Measurements from ENCODE around the gene INPP1. TPM values are rescaled to one million over a fixed set of nuclear protein-coding genes. Genes with fewer than 3 reads are reported as not detected.

Gene INPP1
- total RNA-seq, 1 donor from 2014 or later: 7.9 TPM

DNA sequence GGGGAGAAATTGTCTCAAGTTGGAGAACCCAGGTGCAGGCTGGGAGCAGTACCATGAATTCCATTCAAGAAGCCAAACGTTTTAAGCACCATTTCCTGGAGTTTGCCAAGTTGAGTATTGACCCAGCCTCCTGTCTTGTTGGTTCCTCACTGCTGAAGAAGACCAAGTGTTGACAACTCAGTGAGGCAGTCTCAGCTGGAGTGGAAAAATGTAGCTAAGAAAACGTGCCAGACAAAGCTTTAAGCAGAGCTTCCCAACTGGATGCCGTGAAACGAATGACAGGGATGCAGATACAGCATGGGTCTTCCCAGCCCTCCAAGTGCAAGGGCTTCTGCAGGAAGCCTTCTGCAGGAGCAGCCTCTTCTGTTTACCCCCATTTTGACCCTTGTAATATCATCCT lies 778 bp upstream of the INPP1 start:
- DNase-seq (ENCODE audit: low read depth) (no peak), FAIRE-seq (no peak)
- Histone ChIP-seq H3K36me3 (ENCODE audit: control insufficient read depth, insufficient read depth, low read length) (peaks cover 2% of the 10 kb centered on the region), H3K27me3 (ENCODE audit: control insufficient read depth, insufficient read depth, low read length) (no peaks in the 10 kb centered on the region), H3K4me3 (ENCODE audit: low read depth, low read length) (no peak overlapping the region)
- TF ChIP-seq, protein P1, sequence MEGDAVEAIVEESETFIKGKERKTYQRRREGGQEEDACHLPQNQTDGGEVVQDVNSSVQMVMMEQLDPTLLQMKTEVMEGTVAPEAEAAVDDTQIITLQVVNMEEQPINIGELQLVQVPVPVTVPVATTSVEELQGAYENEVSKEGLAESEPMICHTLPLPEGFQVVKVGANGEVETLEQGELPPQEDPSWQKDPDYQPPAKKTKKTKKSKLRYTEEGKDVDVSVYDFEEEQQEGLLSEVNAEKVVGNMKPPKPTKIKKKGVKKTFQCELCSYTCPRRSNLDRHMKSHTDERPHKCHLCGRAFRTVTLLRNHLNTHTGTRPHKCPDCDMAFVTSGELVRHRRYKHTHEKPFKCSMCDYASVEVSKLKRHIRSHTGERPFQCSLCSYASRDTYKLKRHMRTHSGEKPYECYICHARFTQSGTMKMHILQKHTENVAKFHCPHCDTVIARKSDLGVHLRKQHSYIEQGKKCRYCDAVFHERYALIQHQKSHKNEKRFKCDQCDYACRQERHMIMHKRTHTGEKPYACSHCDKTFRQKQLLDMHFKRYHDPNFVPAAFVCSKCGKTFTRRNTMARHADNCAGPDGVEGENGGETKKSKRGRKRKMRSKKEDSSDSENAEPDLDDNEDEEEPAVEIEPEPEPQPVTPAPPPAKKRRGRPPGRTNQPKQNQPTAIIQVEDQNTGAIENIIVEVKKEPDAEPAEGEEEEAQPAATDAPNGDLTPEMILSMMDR (IDR thresholded peaks at IDR 0.05; ENCODE audit: insufficient read depth, low read length, severe bottlenecking): no peak

DNA sequence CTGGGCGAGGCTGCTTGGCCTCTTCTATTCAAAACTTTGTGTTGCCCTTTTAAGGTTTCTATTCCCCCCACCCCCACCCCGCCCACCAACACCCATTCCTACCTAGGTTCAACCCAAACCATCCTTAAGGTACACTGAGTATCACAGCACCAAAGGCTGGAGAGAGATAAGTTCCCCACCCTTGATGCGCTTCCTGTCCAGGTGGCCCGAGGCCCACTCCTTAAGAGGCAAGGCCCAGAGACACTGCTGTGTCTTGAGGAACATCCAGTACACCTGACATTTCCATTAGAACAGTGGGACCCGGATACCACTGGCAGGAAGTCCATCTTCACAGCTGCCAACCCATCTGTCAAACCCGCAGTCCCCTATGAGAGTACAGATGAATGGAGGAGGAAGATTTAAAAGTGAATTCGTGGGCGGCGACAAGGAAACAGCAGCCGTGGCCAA lies 277 bp upstream of the INPP1 start:
- Histone ChIP-seq H3K36me3 (ENCODE audit: control insufficient read depth, insufficient read depth, low read length) (peaks cover 2% of the 10 kb centered on the region), H3K4me3 (ENCODE audit: low read depth, low read length) (peak overlapping the region; percentile 78), H3K27me3 (ENCODE audit: control insufficient read depth, insufficient read depth, low read length) (no peaks in the 10 kb centered on the region)
- DNase-seq (ENCODE audit: low read depth) (no peak), FAIRE-seq (no peak)
- TF ChIP-seq, protein P1 (IDR thresholded peaks at IDR 0.05; ENCODE audit: insufficient read depth, low read length, severe bottlenecking): no peak

DNA sequence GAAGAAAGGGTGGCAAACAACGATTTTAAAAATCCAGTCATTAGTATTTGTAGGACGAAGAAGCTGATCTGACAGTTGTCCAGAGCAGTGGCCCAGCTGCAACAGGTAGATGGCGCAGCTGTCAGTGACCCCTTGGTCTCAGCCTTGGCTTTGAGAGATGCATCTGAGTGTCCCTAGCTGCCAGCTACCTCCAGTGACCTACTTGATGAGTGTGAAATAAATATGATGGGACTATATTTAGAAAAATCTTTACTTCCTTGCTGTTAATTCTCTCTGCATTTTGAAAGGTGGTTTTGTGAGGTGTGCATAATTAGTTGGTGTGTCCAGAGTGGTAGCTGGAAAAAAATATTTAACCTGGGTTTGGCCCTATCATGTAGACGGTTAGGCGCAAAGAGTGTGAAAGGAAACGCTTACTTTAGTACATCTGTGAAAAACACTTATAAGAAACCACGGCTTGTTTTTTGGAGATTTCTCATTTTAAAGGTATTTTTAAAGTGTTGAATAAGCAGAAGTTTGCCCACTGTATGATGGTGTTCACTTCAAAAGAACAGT lies 963 bp downstream of the INPP1 start:
- H3K36me3 ChIP-seq (ENCODE audit: control insufficient read depth, insufficient read depth, low read length): peaks cover 2% of the 10 kb centered on the region
- DNase-seq (ENCODE audit: low read depth): no peak
- peak overlapping the region; percentile 78 for H3K4me3 ChIP-seq (ENCODE audit: low read depth, low read length)
- no peaks in the 10 kb centered on the region for H3K27me3 ChIP-seq (ENCODE audit: control insufficient read depth, insufficient read depth, low read length)
- TF ChIP-seq, protein P1 (IDR thresholded peaks at IDR 0.05; ENCODE audit: insufficient read depth, low read length, severe bottlenecking): peak; percentile 45
- no peak for FAIRE-seq

DNA sequence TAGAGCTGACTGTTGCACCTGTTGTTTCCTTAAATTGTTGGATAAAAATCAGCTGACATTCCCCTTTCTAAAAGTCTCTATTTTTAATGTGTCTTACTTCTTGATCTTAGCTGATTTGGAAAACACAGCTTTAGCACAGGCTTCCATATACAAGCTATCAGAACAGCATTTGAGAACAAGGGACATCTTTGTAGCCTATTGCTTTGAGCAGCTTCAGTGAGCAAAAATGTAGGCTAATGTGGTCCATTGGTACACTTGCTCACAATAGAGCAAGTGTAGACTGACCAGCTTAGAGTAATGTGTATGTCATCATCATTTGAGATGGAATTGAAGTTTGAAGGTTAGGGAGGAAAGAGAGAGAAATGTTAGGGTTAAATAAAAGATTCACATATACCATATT lies 7.0 kb downstream of the INPP1 start:
- TF ChIP-seq, protein P1 (IDR thresholded peaks at IDR 0.05; ENCODE audit: insufficient read depth, low read length, severe bottlenecking): no peak
- H3K27me3 ChIP-seq (ENCODE audit: control insufficient read depth, insufficient read depth, low read length): no peaks in the 10 kb centered on the region
- FAIRE-seq (no peak), DNase-seq (ENCODE audit: low read depth) (no peak)
- H3K4me3 ChIP-seq (ENCODE audit: low read depth, low read length): no peak overlapping the region
- H3K36me3 ChIP-seq (ENCODE audit: control insufficient read depth, insufficient read depth, low read length): peaks cover 2% of the 10 kb centered on the region

DNA sequence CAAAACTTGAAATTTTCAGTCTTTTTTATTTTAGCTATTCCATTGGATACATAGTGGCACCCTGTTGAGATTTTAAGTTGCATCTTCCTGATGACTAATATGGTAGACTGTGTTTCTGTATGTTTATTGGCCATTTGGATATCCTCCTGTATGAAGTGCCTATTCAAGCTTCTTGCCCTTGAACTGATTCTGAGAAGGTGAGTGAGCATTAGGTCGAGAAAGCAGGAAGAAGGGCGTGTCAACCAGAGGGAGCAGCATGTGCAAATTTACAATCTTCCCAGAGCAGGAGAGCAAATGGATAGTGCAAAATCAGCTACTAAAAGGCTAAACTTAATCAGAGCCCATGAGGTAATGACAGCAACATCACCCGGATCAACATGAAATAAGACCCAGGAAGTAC lies 8.6 kb downstream of the INPP1 start:
- no peaks in the 10 kb centered on the region for H3K27me3 ChIP-seq (ENCODE audit: control insufficient read depth, insufficient read depth, low read length)
- H3K36me3 ChIP-seq (ENCODE audit: control insufficient read depth, insufficient read depth, low read length): no peaks in the 10 kb centered on the region
- H3K4me3 ChIP-seq (ENCODE audit: low read depth, low read length): no peak overlapping the region
- TF ChIP-seq, protein P1 (IDR thresholded peaks at IDR 0.05; ENCODE audit: insufficient read depth, low read length, severe bottlenecking): no peak
- FAIRE-seq (peak; percentile 92), DNase-seq (ENCODE audit: low read depth) (no peak)
